ENCODE results near the gene SH3RF1. TPM values are rescaled to one million over a fixed set of nuclear protein-coding genes. Genes with fewer than 3 reads are reported as not detected.

Gene SH3RF1
- total RNA-seq, result 18.7 and 21.7 TPM in 2 replicates

DNA sequence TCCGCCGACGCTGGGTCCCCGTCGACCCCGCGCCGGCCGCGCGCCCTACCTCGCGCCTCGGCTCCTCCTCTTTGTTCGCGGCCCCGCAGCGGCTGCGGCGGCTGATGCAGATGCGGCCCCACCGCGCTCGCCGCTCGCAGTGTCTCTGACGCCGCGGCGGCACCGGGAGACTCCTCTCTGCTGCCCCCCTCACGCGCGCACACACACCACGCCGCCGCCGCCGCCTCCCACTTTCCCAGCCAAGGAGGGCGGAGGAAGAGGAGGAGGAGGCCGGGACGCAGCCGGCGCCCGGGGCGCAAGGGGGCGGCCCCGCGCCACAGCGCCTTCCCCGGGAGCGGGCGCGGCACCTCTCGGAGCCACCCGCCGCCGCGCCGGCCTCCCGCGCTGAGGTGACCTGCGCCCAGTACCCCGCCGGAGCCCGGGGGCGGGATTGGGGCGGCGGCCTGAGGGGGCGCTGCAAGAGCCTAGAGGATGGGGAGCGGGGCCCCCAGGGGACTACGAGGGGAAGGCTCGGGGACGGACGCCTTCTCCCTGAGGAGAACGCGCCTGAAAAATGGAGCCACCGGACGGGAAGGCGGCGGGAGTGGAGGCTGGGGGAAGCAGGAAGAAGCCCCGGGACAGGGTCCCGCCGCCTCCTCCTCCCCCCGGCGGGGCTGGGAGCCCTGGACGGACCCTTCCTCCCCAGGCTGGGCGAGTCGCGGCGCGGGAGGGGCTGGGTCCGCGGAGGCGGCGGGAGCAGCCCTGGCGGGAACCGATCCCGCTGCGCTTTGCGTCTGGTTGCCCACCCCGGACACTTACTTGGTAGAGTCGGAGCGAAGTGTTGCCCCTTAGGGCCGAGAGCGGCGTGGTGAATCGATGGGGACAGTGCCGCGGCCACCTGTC, at the start of gene SH3RF1:
SH3RF1 (minus strand) TSS at position 147 of the 882 bp plus-strand sequence. CDS start 1,744 bp downstream, outside the sequence.

Measured in smooth muscle cell of trachea (primary cell).